T-helper 2 cell (primary cell): ENCODE measurements around the gene CABCOCO1.
A peak's percentile ranks its signal among the peaks of the same experiment; 100 is the strongest.

ENCODE experiments used
- DNase-seq, 5 experiments: peaks; one replicate each; pipeline versions ENCODE4 v3.0.0 to v3.0.0-alpha.2; 2012 to 2022

CABCOCO1 gene

GRCh38 chr10:61757525-61758397, 95.0 kb downstream of the CABCOCO1 start:
- no peak for DNase-seq

DNA sequence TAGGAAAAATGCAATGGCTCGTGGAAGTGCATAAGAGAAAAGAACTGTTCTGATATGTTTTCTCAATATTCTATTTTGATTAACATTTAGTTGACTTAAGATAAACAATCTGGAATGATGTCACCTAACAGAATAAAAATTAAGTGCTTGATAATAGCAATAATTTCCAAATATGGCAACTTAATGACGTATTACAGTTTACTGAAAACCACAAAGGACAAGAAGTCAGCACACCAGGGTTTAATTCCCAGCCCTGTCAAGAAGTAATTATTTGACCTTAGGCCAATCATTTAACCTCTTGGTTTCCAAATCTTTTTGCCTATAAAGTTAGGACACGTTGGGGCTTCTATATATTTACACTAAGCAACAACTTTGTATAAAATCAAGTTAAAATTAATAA, 95.7 kb downstream of the CABCOCO1 start:
- DNase-seq: no peak

DNA sequence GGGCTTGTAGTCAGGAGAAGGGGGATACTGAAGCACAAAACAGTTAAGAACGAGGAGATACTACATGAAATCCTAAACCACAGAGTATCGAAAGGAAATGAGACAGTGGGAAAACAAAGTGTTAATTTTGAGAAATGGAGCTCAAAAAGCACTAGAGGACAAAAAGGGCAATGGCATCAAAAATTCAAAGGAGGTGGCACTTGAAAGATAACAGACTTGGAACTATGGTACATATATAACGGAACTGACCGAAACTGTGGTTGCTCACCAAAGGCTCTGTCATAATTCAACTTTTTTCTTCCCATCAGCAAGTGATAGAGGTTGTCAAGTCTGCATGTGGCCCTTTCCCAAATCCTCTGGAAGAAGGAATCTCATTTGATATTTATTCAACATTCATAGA, 97.0 kb downstream of the CABCOCO1 start:
- no peak for DNase-seq

GRCh38 chr10:61760943-61761824, 98.5 kb downstream of the CABCOCO1 start:
- DNase-seq: peak in 1 of 5 experiments; percentile 91

DNA sequence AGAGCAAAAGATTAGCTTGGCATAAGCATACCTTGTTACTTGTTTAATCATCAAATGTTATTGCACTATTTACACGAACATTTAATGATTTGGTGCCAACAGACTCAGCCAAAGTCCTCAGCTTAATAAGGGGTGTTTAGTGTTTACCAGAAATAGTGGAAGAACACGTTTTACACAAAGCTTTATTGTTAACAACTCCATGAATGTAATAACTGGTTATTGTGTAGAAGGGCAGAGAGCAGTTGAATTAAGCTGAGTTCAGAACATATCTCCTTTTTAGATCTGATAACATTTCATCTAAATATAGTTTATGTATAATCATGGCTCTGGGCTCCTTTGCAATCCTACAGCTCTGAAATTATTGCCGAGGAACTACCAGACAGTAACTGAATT, 99.1 kb downstream of the CABCOCO1 start:
- no peak for DNase-seq

- no peak for DNase-seq
Observed at GRCh38 chr10:61763778-61764177, 101.0 kb downstream of the CABCOCO1 start.

DNA sequence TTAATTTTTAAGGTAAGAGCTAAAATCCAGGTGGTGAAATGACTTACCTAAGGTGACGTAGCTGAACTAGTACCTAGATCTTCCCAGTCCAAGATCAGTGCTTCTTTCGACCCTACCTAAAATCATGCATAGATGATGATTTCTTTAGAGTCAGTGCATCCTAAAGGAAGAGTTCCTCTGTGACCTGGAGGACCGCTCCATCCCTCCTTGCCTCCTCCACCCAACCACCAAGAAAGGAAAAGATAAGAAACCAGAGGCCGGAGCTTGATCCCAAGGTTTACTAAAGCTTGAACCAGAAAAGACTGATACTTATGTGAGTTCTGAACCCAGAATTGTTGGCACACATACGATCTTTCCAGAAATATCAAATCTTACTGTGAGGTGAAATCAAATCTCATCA, 101.8 kb downstream of the CABCOCO1 start:
- no peak for DNase-seq

GRCh38 chr10:61765176-61766087, 102.7 kb downstream of the CABCOCO1 start:
- peak in 1 of 5 experiments; percentile 98 for DNase-seq

GRCh38 chr10:61766927-61767326, 104.2 kb downstream of the CABCOCO1 start:
- DNase-seq: no peak

DNA sequence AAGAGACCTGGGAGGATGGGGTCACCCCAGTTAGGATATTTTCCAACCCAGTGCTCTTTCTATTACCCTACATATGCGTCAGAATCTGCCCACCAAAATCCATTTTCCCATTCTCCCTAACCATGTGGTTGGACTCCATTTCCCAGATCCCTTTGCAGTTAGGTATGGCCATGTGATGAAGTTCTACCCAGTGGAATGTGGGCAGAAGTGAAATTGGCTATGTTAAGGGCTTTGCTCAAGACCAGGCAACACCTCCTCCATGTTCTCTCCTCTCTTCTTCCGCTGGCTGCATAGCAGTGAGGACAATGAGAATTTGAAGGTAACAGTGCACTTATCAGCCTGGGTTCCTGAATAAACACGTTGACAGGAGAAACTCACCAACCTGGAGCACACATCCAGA, 111.3 kb downstream of the CABCOCO1 start:
- no peak for DNase-seq

DNA sequence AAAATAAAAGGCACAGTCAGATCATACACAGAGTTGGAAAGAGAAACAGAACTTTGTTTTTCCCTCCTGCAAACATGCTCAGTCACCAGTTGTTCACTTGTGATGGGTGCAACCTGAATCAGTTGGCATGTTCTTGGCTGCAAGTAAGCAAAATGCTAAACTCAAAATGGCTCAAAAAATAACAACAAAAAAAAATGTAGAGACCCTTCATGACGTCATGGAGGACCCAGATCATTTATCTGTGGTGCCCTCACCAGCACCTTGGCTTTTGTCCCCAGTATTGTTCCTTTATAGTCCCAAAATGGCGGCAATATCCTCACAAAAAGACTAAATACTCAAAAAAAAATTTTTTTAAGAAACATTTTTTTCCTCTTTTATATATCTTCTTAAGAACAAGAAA, 112.4 kb downstream of the CABCOCO1 start:
- DNase-seq: no peak

DNA sequence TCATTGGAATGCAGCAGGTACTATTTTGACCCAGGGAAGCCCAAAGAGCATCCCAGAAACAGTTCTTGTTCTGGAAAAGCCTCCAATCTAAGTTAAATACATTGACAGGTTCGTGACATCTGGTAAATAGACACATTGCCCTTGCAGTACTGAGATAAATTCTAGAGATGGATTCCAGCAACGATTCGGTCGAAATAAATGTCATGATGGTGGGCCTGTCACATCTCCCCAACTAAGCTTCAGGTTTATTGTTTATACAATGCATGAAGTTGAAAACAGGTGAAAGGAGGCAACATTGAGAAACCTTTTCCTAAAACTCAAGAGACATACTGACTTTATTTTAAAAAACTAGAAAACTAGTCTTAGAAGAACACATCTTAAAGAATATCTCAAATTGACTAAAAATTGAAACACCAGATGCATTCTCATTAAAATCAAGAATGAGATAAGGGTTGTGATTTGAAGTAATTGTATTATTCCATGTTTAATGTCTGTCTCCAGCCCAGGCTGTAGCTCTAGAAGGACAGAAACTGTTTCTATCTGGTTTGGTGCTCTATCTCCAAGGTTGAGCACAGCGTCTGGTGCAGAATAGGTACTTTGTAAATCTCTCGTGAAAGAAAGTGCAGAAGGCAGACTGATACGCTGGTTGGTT, 114.0 kb downstream of the CABCOCO1 start:
- no peak for DNase-seq

- DNase-seq: peak in 1 of 5 experiments; percentile 46
Observed at GRCh38 chr10:61778137-61778536, 115.4 kb downstream of the CABCOCO1 start.

DNA sequence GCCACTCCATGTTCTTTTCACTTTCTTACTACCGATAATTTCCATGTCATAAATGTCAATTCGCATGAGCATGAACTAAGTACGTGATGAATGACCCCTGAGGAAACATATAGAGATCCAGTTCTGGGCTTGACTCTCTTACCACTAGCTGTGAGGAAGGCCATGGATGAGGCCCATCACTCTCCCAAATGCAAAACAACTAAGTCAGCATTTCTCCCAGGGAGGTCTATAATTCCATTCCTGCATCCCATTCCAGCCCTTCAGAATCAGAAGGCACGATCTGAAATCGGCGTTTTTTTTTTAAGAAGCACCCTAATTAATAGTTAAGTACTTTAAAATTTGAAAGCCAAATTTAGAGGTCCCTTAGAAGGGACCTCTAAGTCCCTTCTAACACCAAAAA, 116.5 kb downstream of the CABCOCO1 start:
- DNase-seq: no peak

- peak in 1 of 5 experiments; percentile 71 for DNase-seq
Observed at GRCh38 chr10:61779950-61780659, 117.4 kb downstream of the CABCOCO1 start.

GRCh38 chr10:61780732-61781131, 118.0 kb downstream of the CABCOCO1 start:
- DNase-seq: no peak

GRCh38 chr10:61781969-61782403, 119.3 kb downstream of the CABCOCO1 start:
- DNase-seq: no peak

DNA sequence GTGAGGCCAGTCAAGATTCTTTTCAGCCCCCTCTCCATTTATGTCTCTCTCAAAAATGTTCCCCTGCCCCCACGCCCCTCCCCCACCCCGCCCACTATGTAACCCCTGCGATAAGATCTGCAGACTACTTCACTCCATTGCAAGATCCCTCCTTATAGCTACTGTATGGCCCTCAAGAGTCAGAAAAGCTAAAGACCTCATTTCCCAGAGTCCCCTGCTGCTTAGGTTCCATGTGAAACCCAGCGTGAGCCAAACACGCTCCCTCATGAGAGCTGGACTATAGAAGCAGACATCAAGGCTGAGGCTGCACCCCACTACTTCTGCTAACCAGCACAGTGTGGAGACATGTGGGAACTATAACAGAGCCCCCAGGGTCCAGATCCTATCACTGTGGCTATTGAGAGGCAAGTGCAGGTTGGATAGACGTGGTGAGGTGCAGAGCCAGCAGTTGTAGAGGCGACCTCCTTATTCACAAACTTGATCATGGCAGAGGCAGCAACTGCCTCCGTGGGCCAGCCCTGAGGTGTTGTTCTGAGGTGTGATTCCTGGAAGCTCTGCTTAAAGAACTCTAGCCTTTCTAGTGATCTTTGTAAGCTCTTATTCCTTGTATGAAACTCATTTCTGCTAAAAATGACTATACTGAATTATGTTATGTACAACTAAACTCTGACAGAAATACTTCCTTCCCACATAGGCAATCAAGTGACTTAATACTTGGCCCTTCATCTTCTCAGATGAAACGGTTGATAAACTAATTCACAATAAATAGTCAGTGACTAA, 121.8 kb downstream of the CABCOCO1 start:
- peak in 2 of 5 experiments; percentile 19 to 79 for DNase-seq

GRCh38 chr10:61785473-61786105, 122.9 kb downstream of the CABCOCO1 start:
- no peak for DNase-seq

DNA sequence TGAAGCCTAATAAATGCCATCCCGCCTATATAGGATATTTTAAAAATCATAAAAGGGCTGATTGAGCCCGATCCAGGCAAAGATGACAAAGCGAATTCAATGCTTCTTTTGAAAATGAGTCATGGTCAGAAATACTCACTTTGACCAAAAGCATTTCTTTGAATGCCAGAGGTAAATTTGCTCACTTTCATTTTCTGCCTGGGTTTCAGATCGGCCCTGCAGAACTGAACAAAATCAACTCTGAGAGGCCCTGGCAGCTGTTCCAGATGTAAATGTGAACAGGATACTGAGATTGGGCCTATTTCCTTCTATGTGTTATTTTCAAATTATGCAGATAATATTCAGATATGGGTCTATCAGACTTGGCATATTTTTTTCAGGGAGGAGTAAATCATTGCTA, 124.0 kb downstream of the CABCOCO1 start:
- DNase-seq: peak in 1 of 5 experiments; percentile 76
